GM06990 (cell line): ENCODE measurements around the gene ELAVL4.

Experiments used
- DNase-seq: peaks from one replicate; pipeline ENCODE4 v3.0.0-alpha.2; 2011; ENCODE audit not compliant: insufficient read length; ENCODE audit errors: extremely low read depth
- H3K27me3 ChIP-seq: replicated peaks from 2 replicates; pipeline ENCODE4 v1.6.0; 2011; ENCODE audit warnings: low read length; ENCODE audit not compliant: control insufficient read depth, insufficient read depth
- H3K36me3 ChIP-seq: 2 replicates; pipeline ENCODE4 v1.5.1; 2011; ENCODE audit warnings: low read length; ENCODE audit not compliant: control insufficient read depth, insufficient read depth
- H3K4me3 ChIP-seq: replicated peaks from 2 replicates; pipeline ENCODE4 v1.5.1; 2011; ENCODE audit warnings: low read depth, mild to moderate bottlenecking, control low read depth, low read length
- TF ChIP-seq, protein P1 (sequence below): IDR thresholded peaks from 2 replicates; pipeline ENCODE4 v1.5.1; 2011; ENCODE audit warnings: low read length, control low read depth, mild to moderate bottlenecking, inconsistent platforms; ENCODE audit not compliant: insufficient read depth, poor library complexity, severe bottlenecking

Gene ELAVL4

GRCh38 chr1:50135716-50136115, 27.0 kb downstream of the ELAVL4 start:
- TF ChIP-seq, protein P1, sequence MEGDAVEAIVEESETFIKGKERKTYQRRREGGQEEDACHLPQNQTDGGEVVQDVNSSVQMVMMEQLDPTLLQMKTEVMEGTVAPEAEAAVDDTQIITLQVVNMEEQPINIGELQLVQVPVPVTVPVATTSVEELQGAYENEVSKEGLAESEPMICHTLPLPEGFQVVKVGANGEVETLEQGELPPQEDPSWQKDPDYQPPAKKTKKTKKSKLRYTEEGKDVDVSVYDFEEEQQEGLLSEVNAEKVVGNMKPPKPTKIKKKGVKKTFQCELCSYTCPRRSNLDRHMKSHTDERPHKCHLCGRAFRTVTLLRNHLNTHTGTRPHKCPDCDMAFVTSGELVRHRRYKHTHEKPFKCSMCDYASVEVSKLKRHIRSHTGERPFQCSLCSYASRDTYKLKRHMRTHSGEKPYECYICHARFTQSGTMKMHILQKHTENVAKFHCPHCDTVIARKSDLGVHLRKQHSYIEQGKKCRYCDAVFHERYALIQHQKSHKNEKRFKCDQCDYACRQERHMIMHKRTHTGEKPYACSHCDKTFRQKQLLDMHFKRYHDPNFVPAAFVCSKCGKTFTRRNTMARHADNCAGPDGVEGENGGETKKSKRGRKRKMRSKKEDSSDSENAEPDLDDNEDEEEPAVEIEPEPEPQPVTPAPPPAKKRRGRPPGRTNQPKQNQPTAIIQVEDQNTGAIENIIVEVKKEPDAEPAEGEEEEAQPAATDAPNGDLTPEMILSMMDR: no peak
- no peak for DNase-seq
- Histone ChIP-seq H3K27me3 (no peaks in the 10 kb centered on the region), H3K4me3 (no peak overlapping the region), H3K36me3 (no peaks in the 10 kb centered on the region)

- no peaks in the 10 kb centered on the region for H3K27me3 ChIP-seq
- no peak overlapping the region for H3K4me3 ChIP-seq
- no peaks in the 10 kb centered on the region for H3K36me3 ChIP-seq
- TF ChIP-seq, protein P1: no peak
- no peak for DNase-seq
These were observed 30.8 kb downstream of the ELAVL4 start for GRCh38 chr1:50139339-50140181.

GRCh38 chr1:50140182-50140447, 31.4 kb downstream of the ELAVL4 start:
- H3K27me3 ChIP-seq: no peaks in the 10 kb centered on the region
- TF ChIP-seq, protein P1: no peak

GRCh38 chr1:50147191-50147850, 38.6 kb downstream of the ELAVL4 start:
- H3K36me3 ChIP-seq: no peaks in the 10 kb centered on the region
- TF ChIP-seq, protein P1: no peak
- H3K27me3 ChIP-seq: no peaks in the 10 kb centered on the region
- DNase-seq: no peak
- no peak overlapping the region for H3K4me3 ChIP-seq

More at GRCh38 chr1:50140182-50140447, 31.4 kb downstream of the ELAVL4 start:
- Histone ChIP-seq H3K4me3 (no peak overlapping the region), H3K36me3 (no peaks in the 10 kb centered on the region)
- DNase-seq: no peak

GRCh38 chr1:50148142-50148923, 39.6 kb downstream of the ELAVL4 start:
- Histone ChIP-seq H3K4me3 (no peak overlapping the region), H3K36me3 (no peaks in the 10 kb centered on the region), H3K27me3 (no peaks in the 10 kb centered on the region)
- no peak for DNase-seq
- TF ChIP-seq, protein P1: no peak
